ENCODE measurements around the gene TAS1R3.

The TAS1R3 gene

GRCh38 chr1:1340791-1341548 lies 9.9 kb downstream of the TAS1R3 start:
- no peak for FAIRE-seq

- FAIRE-seq = no peak
These were observed 10.5 kb downstream of the TAS1R3 start for GRCh38 chr1:1341549-1342021.

GRCh38 chr1:1342061-1342562 lies 11.0 kb downstream of the TAS1R3 start:
- no peak for FAIRE-seq

- no peak for FAIRE-seq
These were observed 11.6 kb downstream of the TAS1R3 start for GRCh38 chr1:1342584-1343115.

- FAIRE-seq = no peak
These were observed 12.8 kb downstream of the TAS1R3 start for GRCh38 chr1:1343811-1344421.

- FAIRE-seq = no peak
These were observed 13.7 kb downstream of the TAS1R3 start for GRCh38 chr1:1344655-1345361.

GRCh38 chr1:1345384-1345783 lies 14.3 kb downstream of the TAS1R3 start:
- no peak for FAIRE-seq

GRCh38 chr1:1345860-1346500 lies 14.9 kb downstream of the TAS1R3 start:
- FAIRE-seq = no peak

GRCh38 chr1:1346501-1346890 lies 15.4 kb downstream of the TAS1R3 start:
- no peak for FAIRE-seq

GRCh38 chr1:1347026-1347595 lies 16.0 kb downstream of the TAS1R3 start:
- no peak for FAIRE-seq

GRCh38 chr1:1347663-1348419 lies 16.8 kb downstream of the TAS1R3 start:
- no peak for FAIRE-seq

- no peak for FAIRE-seq
These were observed 17.6 kb downstream of the TAS1R3 start for GRCh38 chr1:1348420-1349255.

GRCh38 chr1:1349256-1350012 lies 18.4 kb downstream of the TAS1R3 start, which contains the start of gene DVL1:
DVL1 (minus strand) TSS chr1:1349418; CDS start chr1:1349065, 353 bp downstream.
- FAIRE-seq = no peak

- FAIRE-seq = no peak
These were observed 20.7 kb downstream of the TAS1R3 start for GRCh38 chr1:1351511-1352427.

GRCh38 chr1:1352786-1353388 lies 21.8 kb downstream of the TAS1R3 start:
- no peak for FAIRE-seq

- FAIRE-seq = no peak
These were observed 22.5 kb downstream of the TAS1R3 start for GRCh38 chr1:1353389-1354151.
